ENCODE measurements around the gene EIF4EBP3. TPM values are rescaled to one million over a fixed set of nuclear protein-coding genes. Genes with fewer than 3 reads are reported as not detected.

Gene EIF4EBP3
- total RNA-seq, 1 donor from 2014 or later, result 8.4 TPM

GRCh38 chr5:140513124-140513523 is 34.3 kb upstream of the EIF4EBP3 start:
- TF ChIP-seq CTCF (conservative IDR thresholded peaks at IDR 0.05), result no peak
- H3K4me1 Mint-ChIP-seq, result no peaks in the 10 kb centered on the region
- H3K27me3 Mint-ChIP-seq (ENCODE audit: low read depth), result no peaks in the 10 kb centered on the region
- no peak for DNase-seq (ENCODE audit: low read depth, low spot score)
- H3K9me3 Mint-ChIP-seq, result no peaks in the 10 kb centered on the region
- H3K4me3 Mint-ChIP-seq, result no peak overlapping the region
- H3K36me3 Mint-ChIP-seq (ENCODE audit: low read depth), result peaks cover 33% of the 10 kb centered on the region
- H3K27ac Mint-ChIP-seq (ENCODE audit: unreplicated experiment), result no peak overlapping the region

- Mint-ChIP-seq H3K36me3 (ENCODE audit: low read depth) (peaks cover 14% of the 10 kb centered on the region), H3K27ac (ENCODE audit: unreplicated experiment) (no peak overlapping the region), H3K4me3 (no peak overlapping the region), H3K27me3 (ENCODE audit: low read depth) (no peaks in the 10 kb centered on the region), H3K4me1 (no peaks in the 10 kb centered on the region), H3K9me3 (no peaks in the 10 kb centered on the region)
- no peak for TF ChIP-seq CTCF (conservative IDR thresholded peaks at IDR 0.05)
- no peak for DNase-seq (ENCODE audit: low read depth, low spot score)
Measured at GRCh38 chr5:140524003-140524402, 23.5 kb upstream of the EIF4EBP3 start.

GRCh38 chr5:140540227-140540626 is 7.2 kb upstream of the EIF4EBP3 start:
- no peak overlapping the region for H3K4me3 Mint-ChIP-seq
- peaks cover 26% of the 10 kb centered on the region for H3K36me3 Mint-ChIP-seq (ENCODE audit: low read depth)
- TF ChIP-seq CTCF (conservative IDR thresholded peaks at IDR 0.05), result no peak

GRCh38 chr5:140542972-140543371 is 4.5 kb upstream of the EIF4EBP3 start:
- Mint-ChIP-seq H3K4me1 (peaks cover 19% of the 10 kb centered on the region), H3K36me3 (ENCODE audit: low read depth) (peaks cover 24% of the 10 kb centered on the region), H3K27me3 (ENCODE audit: low read depth) (peaks cover 2% of the 10 kb centered on the region), H3K27ac (ENCODE audit: unreplicated experiment) (no peak overlapping the region), H3K4me3 (no peak overlapping the region), H3K9me3 (no peaks in the 10 kb centered on the region)
- no peak for TF ChIP-seq CTCF (conservative IDR thresholded peaks at IDR 0.05)
- DNase-seq (ENCODE audit: low read depth, low spot score), result no peak

More at GRCh38 chr5:140540227-140540626, 7.2 kb upstream of the EIF4EBP3 start:
- Mint-ChIP-seq H3K9me3 (no peaks in the 10 kb centered on the region), H3K27me3 (ENCODE audit: low read depth) (no peaks in the 10 kb centered on the region), H3K27ac (ENCODE audit: unreplicated experiment) (no peak overlapping the region), H3K4me1 (no peaks in the 10 kb centered on the region)
- no peak for DNase-seq (ENCODE audit: low read depth, low spot score)

- H3K9me3 Mint-ChIP-seq, result no peaks in the 10 kb centered on the region
- TF ChIP-seq CTCF (conservative IDR thresholded peaks at IDR 0.05), result no peak
- no peak for DNase-seq (ENCODE audit: low read depth, low spot score)
- no peak overlapping the region for H3K27ac Mint-ChIP-seq (ENCODE audit: unreplicated experiment)
- H3K4me1 Mint-ChIP-seq, result peaks cover 31% of the 10 kb centered on the region
- H3K27me3 Mint-ChIP-seq (ENCODE audit: low read depth), result peaks cover 2% of the 10 kb centered on the region
- no peak overlapping the region for H3K4me3 Mint-ChIP-seq
- peaks cover 19% of the 10 kb centered on the region for H3K36me3 Mint-ChIP-seq (ENCODE audit: low read depth)
Measured at GRCh38 chr5:140544986-140545385, 2.5 kb upstream of the EIF4EBP3 start.

- H3K4me1 Mint-ChIP-seq, result peaks cover 31% of the 10 kb centered on the region
- H3K27ac Mint-ChIP-seq (ENCODE audit: unreplicated experiment), result no peak overlapping the region
- no peak for TF ChIP-seq CTCF (conservative IDR thresholded peaks at IDR 0.05)
- DNase-seq (ENCODE audit: low read depth, low spot score), result no peak
- no peaks in the 10 kb centered on the region for H3K9me3 Mint-ChIP-seq
- H3K36me3 Mint-ChIP-seq (ENCODE audit: low read depth), result peaks cover 19% of the 10 kb centered on the region
- peaks cover 2% of the 10 kb centered on the region for H3K27me3 Mint-ChIP-seq (ENCODE audit: low read depth)
- no peak overlapping the region for H3K4me3 Mint-ChIP-seq
Measured at GRCh38 chr5:140545606-140546005, 1.9 kb upstream of the EIF4EBP3 start.

Measured in neural crest cell (in vitro differentiated cells).